ENCODE measurements around the gene SIX1.
A peak's percentile ranks its signal among the peaks of the same experiment; 100 is the strongest.

SIX1 gene

DNA sequence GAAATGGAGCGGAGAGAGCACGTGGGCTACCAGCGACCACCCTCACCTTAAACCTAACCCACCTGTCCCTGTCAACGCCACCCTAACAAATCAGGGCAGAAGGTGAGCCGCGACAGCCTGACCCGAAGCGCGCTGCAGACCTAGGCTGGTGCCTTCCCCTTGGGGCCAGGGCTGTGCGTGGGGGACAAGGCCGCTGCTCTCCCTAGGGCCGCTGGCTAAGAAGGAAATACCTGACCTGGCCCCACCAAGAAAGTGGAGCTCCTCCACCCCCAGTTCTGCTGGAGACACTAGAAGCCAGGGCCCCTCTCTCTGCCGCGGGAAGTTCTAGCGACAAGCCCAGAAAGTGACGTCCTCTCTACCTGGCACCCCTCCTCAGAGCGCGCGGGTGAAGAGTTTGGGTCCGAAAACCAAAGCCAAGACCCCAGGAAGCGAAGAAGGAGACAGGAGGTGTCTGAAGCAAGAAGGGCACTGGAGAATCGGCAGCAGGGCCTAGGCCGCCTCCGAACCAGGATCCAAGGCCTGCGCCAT lies 7.5 kb downstream of the SIX1 start:
- no peak for DNase-seq

- DNase-seq: no peak
Observed at GRCh38 chr14:60640859-60641741, 8.2 kb downstream of the SIX1 start.

DNA sequence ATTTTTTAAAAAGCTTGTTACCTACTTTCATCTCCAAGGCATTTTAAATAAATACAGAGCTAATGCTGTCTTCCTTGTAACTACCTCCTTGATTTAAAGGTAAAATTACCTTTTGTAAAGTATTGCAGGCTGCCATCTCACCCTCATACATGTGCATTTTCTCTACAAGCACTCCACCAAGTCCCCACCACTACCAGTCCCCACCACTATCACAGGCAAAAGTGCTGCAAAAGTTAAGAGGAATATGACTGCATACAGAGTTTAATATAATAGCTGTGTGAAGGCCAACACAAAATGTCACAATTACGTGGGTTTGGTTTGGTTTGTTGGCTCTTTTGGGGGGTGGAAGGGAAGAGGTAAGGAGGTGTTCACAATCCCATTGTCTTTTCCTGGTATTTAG lies 9.6 kb downstream of the SIX1 start:
- no peak for DNase-seq

GRCh38 chr14:60637479-60638315 lies 11.6 kb downstream of the SIX1 start:
- DNase-seq: peak; percentile 47

DNA sequence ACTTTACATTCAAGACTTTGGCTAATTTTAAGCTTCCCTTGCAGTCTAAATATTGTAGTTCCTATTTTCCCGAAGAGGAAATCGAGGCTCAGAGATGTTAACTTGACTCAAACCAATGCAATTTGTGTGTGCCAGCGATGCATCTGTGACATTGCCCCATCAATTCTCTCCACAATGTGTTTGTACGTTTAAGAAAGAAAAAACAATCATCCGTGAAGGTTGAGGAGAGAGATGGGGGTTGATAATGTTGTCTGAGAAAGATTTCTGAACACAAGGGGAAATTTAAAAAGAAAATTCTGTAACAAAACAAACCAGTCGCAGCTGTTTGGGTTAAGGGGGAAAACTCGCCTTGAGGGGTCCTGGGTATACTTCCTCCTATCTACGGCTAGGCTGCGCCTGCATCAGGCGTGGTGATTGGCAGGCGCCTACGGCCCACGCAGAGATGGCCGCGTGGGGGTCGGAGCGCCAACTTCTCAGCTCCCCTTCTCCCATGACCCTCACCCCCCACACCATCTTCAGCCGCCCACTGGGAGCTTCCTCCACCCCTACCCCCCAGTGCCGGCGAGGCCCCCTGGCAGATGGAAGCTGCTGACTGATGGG lies 12.3 kb downstream of the SIX1 start:
- DNase-seq: no peak

DNA sequence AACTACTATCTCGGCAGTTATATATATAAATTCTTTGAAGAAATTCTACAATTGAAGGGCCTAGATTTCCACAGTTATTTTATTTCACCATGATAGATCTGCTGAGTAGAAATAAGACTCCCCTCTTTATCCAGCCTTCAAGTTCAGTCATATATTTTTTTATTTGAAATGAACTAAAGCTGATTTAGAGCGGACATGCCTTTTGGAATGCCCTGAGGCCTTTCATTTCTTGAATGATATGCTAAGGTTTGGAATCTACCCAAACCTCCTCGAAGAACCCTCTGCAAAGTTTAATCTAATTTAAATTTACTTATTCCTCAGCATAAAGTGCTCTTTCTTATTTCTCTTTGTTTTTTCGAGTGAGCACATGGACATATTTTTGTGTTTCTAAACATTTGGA lies 15.1 kb downstream of the SIX1 start:
- DNase-seq: no peak

- no peak for DNase-seq
Observed at GRCh38 chr14:60632777-60633176, 16.5 kb downstream of the SIX1 start.

DNA sequence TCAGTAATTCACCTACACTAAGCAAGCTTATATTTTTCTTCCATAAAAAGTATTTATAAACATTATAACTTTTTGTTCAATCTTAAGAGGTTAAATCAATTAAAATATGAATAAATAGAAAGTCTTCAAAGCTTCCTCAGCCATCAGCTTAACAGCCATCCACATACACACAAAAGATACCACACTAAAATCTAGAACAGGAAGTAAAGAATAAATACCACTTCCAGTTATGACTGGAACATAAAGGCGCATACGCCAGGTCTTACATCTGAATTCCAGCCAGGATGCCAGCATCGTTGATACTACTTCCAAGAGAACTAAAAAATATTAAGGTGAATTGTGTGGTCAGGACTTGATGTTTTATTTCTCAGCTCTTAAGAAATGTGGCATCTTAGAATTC lies 17.0 kb downstream of the SIX1 start:
- DNase-seq: no peak

DNA sequence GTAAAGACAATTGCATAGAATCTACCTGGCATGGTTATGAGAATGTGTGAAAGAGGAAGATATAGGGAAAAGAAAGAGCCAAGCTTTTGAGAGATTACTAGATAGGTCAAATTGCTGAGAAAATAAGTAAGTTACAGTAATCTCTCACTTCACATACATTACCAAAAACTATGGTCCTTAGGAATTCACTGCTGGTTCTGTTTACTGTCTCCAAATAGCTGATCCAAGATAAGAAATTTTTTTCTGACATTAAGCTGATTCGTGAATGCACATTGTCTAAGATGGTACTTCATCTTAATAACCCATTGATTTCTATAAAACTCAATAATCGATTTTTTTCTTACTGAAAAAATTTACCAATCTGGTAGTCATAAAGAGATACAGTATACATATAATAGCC lies 17.4 kb downstream of the SIX1 start:
- no peak for DNase-seq

GRCh38 chr14:60630129-60630528 lies 19.1 kb downstream of the SIX1 start:
- no peak for DNase-seq

- DNase-seq: no peak
Observed at GRCh38 chr14:60628892-60629291, 20.4 kb downstream of the SIX1 start.

DNA sequence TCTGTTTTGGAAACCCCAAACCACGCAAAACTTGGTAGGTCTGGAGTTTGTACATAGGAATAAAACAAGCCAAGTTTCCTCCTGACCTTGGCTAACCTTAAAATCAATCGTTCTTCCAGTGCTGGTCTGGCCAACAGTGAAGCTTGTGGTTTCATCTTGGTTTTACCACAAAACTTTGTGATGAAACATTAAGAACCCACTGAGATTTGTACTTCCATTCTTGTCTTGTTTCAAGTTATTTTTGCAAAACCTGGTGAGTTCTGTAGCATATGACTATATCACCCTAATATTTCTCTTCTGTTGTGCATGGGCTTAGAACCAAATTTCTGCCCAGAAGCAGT lies 26.4 kb downstream of the SIX1 start:
- DNase-seq: peak; percentile 75

GRCh38 chr14:60622210-60622916 lies 26.9 kb downstream of the SIX1 start:
- DNase-seq: peak; percentile 37

DNA sequence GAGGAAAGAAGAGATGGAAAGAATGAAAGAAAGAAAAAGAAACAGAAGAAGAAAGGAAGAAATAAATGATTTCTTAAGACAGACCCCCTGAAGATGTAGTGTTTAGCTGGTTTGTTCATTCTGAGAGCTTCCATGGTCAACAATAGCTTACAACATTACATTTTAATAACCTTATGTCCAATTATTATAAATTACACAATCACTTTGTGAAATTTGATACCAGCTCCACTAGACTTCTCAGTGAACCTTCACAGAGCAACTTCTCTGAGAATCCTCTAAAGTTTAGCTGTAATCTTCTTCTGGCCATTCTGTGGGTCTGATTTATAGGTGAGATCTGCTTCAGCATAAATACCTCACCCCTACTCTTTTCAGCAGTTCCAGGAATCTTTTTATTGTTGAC lies 27.9 kb downstream of the SIX1 start:
- no peak for DNase-seq

GRCh38 chr14:60618241-60618640 lies 31.0 kb downstream of the SIX1 start:
- no peak for DNase-seq

DNA sequence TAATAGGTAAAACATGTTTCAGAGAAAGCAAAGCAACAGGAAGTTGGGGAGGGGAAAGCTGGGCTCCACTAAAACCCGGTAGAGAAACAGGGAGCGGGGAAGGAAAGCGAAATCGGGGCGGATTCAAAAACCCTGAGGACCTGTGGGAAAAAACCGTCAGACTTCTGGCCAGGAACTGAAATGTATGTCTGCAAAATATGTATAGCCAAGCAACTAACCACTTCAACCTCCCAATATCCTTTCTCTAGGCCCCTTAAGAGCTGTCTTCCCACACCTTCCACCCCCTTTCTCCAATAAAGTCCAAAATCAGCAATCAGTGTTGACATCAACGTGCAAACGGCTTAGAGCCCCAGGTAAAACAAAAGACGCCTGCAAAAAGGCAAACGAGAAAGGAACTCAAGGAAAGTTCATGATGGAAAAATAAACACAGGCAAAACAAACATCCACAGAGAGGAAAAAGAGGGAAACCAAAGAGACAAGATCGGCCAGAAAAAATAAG lies 32.8 kb downstream of the SIX1 start:
- DNase-seq: no peak

GRCh38 chr14:60602291-60602690 lies 47.0 kb downstream of the SIX1 start:
- no peak for DNase-seq

DNA sequence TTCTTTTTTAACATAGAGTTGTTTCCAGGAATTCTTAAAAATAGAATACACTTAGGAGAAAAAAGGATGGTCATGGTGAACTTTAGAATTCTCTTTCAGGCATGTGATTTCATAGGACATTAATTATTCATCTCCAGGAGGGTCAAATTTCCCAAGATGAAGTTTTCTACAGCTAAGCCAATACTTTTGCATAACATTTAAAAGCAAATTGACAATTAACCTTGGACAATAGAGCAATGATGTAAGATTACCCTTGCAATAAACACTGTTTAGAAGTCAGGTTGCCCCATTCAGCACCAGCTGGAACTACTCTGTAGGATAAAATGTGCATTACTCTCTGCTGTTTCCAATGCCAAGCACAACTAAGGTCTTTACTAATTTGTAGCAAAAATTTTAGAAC lies 49.5 kb downstream of the SIX1 start:
- no peak for DNase-seq

GRCh38 chr14:60596139-60596538 lies 53.1 kb downstream of the SIX1 start:
- no peak for DNase-seq

DNA sequence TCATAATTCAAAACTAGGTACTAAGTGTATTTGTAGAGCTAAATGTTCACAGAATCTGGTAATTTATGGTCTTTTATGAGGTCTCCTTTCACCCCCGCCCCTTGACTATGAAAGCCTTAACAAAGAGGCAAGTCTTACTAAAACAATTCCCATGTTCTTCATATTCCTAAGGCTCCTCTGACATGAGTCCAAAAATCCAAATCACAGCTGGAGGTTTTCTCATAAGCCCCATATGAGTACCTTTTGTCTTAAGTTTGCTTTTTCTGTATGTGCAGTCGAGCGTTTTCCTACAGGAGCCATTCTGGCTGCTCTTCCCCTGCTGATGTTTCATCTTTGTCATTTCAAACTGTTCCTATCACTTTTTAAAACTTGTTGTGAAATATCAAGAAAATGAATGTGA lies 55.2 kb downstream of the SIX1 start:
- no peak for DNase-seq

Measured in fibroblast of skin of scalp (primary cell).